Keratinocyte (primary cell): ENCODE results near the gene ADAMTS4. TPM values are rescaled to one million over a fixed set of nuclear protein-coding genes. Genes with fewer than 3 reads are reported as not detected.

Experiments
- DNase-seq: peaks from one replicate; pipeline ENCODE4 v3.0.0-alpha.2; 2011; ENCODE audit warnings: low read depth, missing footprints, low spot score
- FAIRE-seq: peaks from 2 replicates; lab custom pipeline; 2011; peaks lifted over from hg19 to GRCh38; lab: Jason Lieb, UNC
- H2AFZ ChIP-seq: 2 replicates; pipeline ENCODE4 v1.6.0; 2012; ENCODE audit warnings: low read length, control low read depth, inconsistent platforms; ENCODE audit not compliant: control insufficient read depth
- H3K27ac ChIP-seq: 2 replicates; pipeline ENCODE4 v1.5.1; 2011; ENCODE audit warnings: low read length; ENCODE audit not compliant: control insufficient read depth, insufficient read depth
- H3K27me3 ChIP-seq: 3 replicates; pipeline ENCODE4 v1.6.0; 2011; ENCODE audit warnings: low read length; ENCODE audit not compliant: control insufficient read depth, insufficient read depth; ENCODE audit errors: extremely low read depth
- H3K36me3 ChIP-seq, 2 experiments: 2 replicates in 1 of 2; 3 replicates in 1 of 2; pipeline ENCODE4 v1.5.1; 2011; ENCODE audit warnings: low read length in 2 of 2, mild to moderate bottlenecking in 1 of 2; ENCODE audit not compliant: control insufficient read depth in 2 of 2, insufficient read depth in 2 of 2; ENCODE audit errors: extremely low read depth in 1 of 2
- H3K4me1 ChIP-seq: 3 replicates; pipeline ENCODE4 v1.5.1; 2011; ENCODE audit warnings: low read length; ENCODE audit not compliant: control insufficient read depth, insufficient read depth; ENCODE audit errors: extremely low read depth
- H3K4me2 ChIP-seq: 3 replicates; pipeline ENCODE4 v1.6.0; 2011; ENCODE audit warnings: low read depth, low read length; ENCODE audit not compliant: control insufficient read depth, insufficient read depth; ENCODE audit errors: extremely low read depth
- H3K4me3 ChIP-seq, 3 experiments: fragments of 200-600 bp in 1 of 3; sonication (generic) in 1 of 3; 2 replicates in 2 of 3; 3 replicates in 1 of 3; pipeline ENCODE4 v1.5.1; 2011 to 2016; ENCODE audit warnings: low read length in 3 of 3, mild to moderate bottlenecking in 3 of 3, control low read depth in 2 of 3, inconsistent platforms in 1 of 3, low read depth in 1 of 3, mixed read lengths in 1 of 3, mixed run types in 1 of 3, moderate library complexity in 1 of 3; ENCODE audit not compliant: control insufficient read depth in 2 of 3, insufficient read depth in 2 of 3; ENCODE audit errors: extremely low read depth in 1 of 3
- H3K79me2 ChIP-seq: 2 replicates; pipeline ENCODE4 v1.6.0; 2012; ENCODE audit warnings: low read length; ENCODE audit not compliant: control insufficient read depth, insufficient read depth
- H3K9ac ChIP-seq: 3 replicates; pipeline ENCODE4 v1.6.0; 2011; ENCODE audit warnings: low read length; ENCODE audit not compliant: control insufficient read depth, insufficient read depth; ENCODE audit errors: extremely low read depth
- H3K9me1 ChIP-seq: 3 replicates; pipeline ENCODE4 v1.6.0; 2011; ENCODE audit warnings: low read length; ENCODE audit not compliant: control insufficient read depth, insufficient read depth; ENCODE audit errors: extremely low read depth
- H3K9me3 ChIP-seq: 2 replicates; pipeline ENCODE4 v1.5.1; 2012; ENCODE audit warnings: low read depth, low read length; ENCODE audit not compliant: control insufficient read depth
- H4K20me1 ChIP-seq: 3 replicates; pipeline ENCODE4 v1.6.0; 2011; ENCODE audit warnings: low read length; ENCODE audit not compliant: control insufficient read depth, insufficient read depth; ENCODE audit errors: extremely low read depth
- CTCF ChIP-seq, 3 experiments: IDR thresholded peaks in 1 of 3; conservative IDR thresholded peaks in 1 of 3; optimal IDR thresholded peaks in 1 of 3; 2 replicates in 2 of 3; 3 replicates in 1 of 3; pipeline versions ENCODE3 to v1.5.1; 2011; ENCODE audit warnings: low read length in 3 of 3, mild to moderate bottlenecking in 3 of 3, moderate library complexity in 2 of 3, control low read depth in 1 of 3, inconsistent platforms in 1 of 3; ENCODE audit not compliant: insufficient read depth in 2 of 3; ENCODE audit errors: extremely low read depth in 1 of 3
- EZH2 ChIP-seq: IDR thresholded peaks from one replicate; pipeline ENCODE4 v1.6.1; 2012; ENCODE audit warnings: inconsistent platforms, mild to moderate bottlenecking, low read length, moderate library complexity
- dilution Hi-C: fragments of 300-500 bp; cut with MboI; formaldehyde crosslinking; loops from one replicate; pipeline ENCODE4 v1.7.0; 2020; ENCODE audit warnings: low sequenced_read_pairs; ENCODE audit not compliant: extremely low pct_ligation_motif_present
- polyA plus RNA-seq, 5 experiments: library from polyadenylated mRNA; depleted of rRNA in 3 of 5; stranded (reverse) in 3 of 5; stranded (forward) in 1 of 5; unstranded in 1 of 5; fragments of >200 nt; gene quantifications; 1 replicate in 1 of 5; 2 replicates in 3 of 5; 3 replicates in 1 of 5; pipeline versions ENCODE4 v1.2.1 to v1.2.3, GENCODE V29; 2011 to 2012; ENCODE audit warnings: missing spikeins in 2 of 5, low read depth in 1 of 5, low replicate concordance in 1 of 5

Gene ADAMTS4
- polyA plus RNA-seq, 1 donor (not counting 4 experiments of a cell fraction or from before 2014, with no cell fraction given) = 0.35 TPM

- Histone ChIP-seq H2AFZ (no peak overlapping the region), H3K4me3 (no peak overlapping the region), H3K9me3 (no peaks in the 10 kb centered on the region), H3K79me2 (peaks cover 21% of the 10 kb centered on the region), H3K9me1 (no peaks in the 10 kb centered on the region), H3K4me2 (no peak overlapping the region), H3K4me1 (peaks cover 3% of the 10 kb centered on the region), H3K27me3 (no peaks in the 10 kb centered on the region), H3K36me3 (peaks cover 22 to 40% of the 10 kb centered on the region in 2 experiments), H3K9ac (no peak overlapping the region), H4K20me1 (no peaks in the 10 kb centered on the region), H3K27ac (no peak overlapping the region)
- TF ChIP-seq CTCF (optimal IDR thresholded peaks at IDR 0.05 in 1 of 3, IDR thresholded peaks at IDR 0.05 in 1 of 3, conservative IDR thresholded peaks at IDR 0.05 in 1 of 3; ENCODE audit: extremely low read depth in 1 of 3, insufficient read depth in 2 of 3, low read length in 3 of 3) (no peak), EZH2 (no peak)
- DNase-seq (no peak), FAIRE-seq (no peak)
- dilution Hi-C loops = no loop called here
Observed at GRCh38 chr1:161207173-161207572, 8.3 kb upstream of the ADAMTS4 start.

- Histone ChIP-seq H3K36me3 (peaks cover 20 to 35% of the 10 kb centered on the region in 2 experiments), H3K4me2 (no peak overlapping the region)
- no peak for FAIRE-seq
Observed at GRCh38 chr1:161206411-161207140, 7.7 kb upstream of the ADAMTS4 start.

More at GRCh38 chr1:161206411-161207140, 7.7 kb upstream of the ADAMTS4 start:
- peaks cover 21% of the 10 kb centered on the region for H3K79me2 ChIP-seq
- H3K9me3 ChIP-seq = no peaks in the 10 kb centered on the region
- H3K27me3 ChIP-seq = no peaks in the 10 kb centered on the region
- H3K27ac ChIP-seq = no peak overlapping the region
- H3K4me3 ChIP-seq = no peak overlapping the region
- dilution Hi-C loops = no loop called here
- no peaks in the 10 kb centered on the region for H3K9me1 ChIP-seq
- DNase-seq = no peak
- no peak overlapping the region for H2AFZ ChIP-seq
- H4K20me1 ChIP-seq = no peaks in the 10 kb centered on the region
- H3K4me1 ChIP-seq = peaks cover 7% of the 10 kb centered on the region
- TF ChIP-seq EZH2 (no peak), CTCF (optimal IDR thresholded peaks at IDR 0.05 in 1 of 3, IDR thresholded peaks at IDR 0.05 in 1 of 3, conservative IDR thresholded peaks at IDR 0.05 in 1 of 3; ENCODE audit: extremely low read depth in 1 of 3, insufficient read depth in 2 of 3, low read length in 3 of 3) (no peak)
- H3K9ac ChIP-seq = no peak overlapping the region
